ENCODE measurements around the gene MUC5B.
"Not testable (repeated sequence)": the region's sequence is repeated elsewhere in the genome, so short reads cannot be mapped to it uniquely, and the experiment has no call there.

The MUC5B gene

DNA sequence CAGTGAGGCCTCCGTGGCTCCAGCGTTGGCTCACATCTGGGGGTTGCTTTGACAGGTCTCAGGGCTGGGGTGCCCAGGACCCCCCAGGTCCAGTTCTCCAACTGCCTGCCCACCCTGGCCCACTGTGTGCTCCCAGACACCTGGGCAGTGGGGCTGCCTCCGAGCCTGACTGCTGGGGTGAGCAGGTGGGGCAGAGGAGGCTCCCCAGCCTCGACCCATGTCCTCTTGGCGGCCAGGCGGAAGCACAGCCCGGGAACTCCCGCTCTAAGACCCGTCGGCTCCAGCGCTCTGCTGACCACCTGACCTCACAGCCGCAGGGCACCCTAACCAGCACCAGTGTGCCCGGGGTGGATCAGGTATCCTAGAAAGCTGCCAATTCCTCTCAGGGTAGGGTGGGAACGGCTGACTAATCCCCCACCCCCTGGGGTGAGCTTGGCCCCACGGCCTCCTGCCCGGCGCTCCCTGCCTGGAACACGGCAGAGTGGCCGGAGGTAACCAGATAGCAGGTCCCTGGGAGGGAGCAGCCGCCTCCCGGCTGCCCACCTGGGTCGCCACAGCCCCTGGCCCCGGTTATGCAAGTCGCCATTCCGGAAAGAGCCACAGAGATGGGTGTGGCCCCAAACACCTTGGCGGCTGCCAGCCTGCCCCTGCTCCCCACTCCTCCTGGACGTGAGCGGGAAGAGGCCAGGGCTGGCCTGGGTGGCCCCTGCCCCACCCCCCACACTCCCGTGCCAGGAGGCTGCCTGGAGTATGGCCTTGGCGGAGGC lies 19.2 kb upstream of the MUC5B start:
- no peaks in the 10 kb centered on the region for H3K36me3 Mint-ChIP-seq (ENCODE audit: low read depth)
- H3K4me1 Mint-ChIP-seq (ENCODE audit: low read depth), result no peaks in the 10 kb centered on the region
- H3K27ac Mint-ChIP-seq, result no peak overlapping the region
- H3K9me3 Mint-ChIP-seq, result no peaks in the 10 kb centered on the region
- no peaks in the 10 kb centered on the region for H3K27me3 Mint-ChIP-seq (ENCODE audit: low read depth)
- DNase-seq (ENCODE audit: low spot score), result no peak
- H3K4me3 Mint-ChIP-seq, result no peak overlapping the region

DNA sequence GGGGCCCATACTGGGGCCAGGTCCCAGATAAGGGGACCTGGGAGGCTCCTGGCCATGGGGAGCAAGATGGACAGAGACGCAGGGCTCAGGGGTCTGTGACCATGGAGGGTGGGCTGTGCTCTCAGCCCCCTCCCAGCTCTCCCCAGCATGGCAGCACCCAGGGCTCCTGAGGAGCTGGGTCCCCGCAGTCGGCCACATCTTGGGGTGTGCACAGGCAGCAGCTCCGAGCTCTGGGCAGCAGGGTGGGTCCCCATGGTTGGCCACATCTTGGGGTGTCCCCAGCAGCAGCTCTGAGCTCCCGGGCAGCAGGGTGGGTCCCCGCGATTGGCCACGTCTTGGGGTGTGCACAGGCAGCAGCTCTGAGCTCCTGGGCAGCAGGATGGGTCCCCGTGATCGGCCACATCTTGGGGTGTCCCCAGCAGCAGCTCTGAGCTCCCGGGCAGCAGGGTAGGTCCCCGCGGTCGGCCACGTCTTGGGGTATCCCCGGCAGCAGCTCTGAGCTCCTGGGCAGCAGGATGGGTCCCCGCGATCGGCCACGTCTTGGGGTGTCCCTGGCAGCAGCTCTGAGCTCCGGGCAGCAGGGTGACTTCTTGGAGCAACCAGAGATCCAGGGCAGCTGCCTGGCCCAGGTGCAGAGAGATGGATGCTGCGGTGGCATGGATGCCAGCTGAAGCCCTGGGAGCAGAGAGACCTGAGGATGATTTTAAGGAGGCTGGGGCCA lies 18.3 kb upstream of the MUC5B start:
- H3K4me3 Mint-ChIP-seq, result no peak overlapping the region
- no peaks in the 10 kb centered on the region for H3K36me3 Mint-ChIP-seq (ENCODE audit: low read depth)
- no peaks in the 10 kb centered on the region for H3K27me3 Mint-ChIP-seq (ENCODE audit: low read depth)
- no peak overlapping the region for H3K27ac Mint-ChIP-seq
- H3K4me1 Mint-ChIP-seq (ENCODE audit: low read depth), result no peaks in the 10 kb centered on the region
- DNase-seq (ENCODE audit: low spot score), result no peak
- H3K9me3 Mint-ChIP-seq, result no peaks in the 10 kb centered on the region

DNA sequence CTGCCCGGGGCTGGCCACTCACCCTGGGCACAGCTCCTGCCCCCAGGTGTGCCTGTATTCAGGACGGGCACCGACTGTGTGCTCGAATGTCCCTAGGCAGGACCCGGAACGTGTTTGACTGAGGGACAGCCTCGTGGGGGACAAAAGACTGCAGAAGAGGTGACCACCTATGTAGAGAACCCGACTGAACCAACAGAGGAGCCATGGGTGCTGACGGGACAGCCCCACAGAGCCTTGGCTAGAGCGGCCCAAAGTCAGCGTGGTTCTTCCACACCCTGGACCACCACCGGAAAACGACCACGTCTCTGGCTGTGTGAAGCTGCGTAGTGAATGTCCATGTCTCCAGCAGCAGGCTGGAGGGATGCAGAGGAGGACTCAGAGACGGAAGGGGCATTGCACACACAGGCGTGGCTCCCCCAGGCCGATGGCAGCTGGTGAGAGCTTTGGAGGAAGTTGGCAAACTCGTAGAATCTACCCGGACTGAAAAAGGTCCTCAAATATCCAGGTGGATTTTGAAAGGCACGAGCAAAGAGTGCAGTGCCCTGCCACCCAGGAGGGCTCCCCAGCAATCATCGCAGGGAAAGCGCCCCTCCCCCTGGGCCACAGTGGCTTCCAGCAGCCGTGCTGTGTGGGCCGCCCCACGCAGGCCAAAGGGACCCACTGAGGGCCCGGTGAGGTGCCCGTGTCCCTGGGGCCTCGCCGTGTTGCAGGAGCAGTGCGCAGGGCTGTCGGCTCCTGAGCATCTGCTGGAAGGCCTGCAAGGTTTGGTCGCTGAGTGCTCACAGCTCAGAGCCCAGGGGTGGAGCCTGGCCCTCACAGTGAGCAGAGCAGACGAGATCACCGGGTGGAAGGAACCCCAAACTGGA lies 17.5 kb upstream of the MUC5B start:
- Mint-ChIP-seq H3K27me3 (ENCODE audit: low read depth) (no peaks in the 10 kb centered on the region), H3K9me3 (peaks cover 5% of the 10 kb centered on the region), H3K4me3 (no peak overlapping the region), H3K36me3 (ENCODE audit: low read depth) (no peaks in the 10 kb centered on the region), H3K27ac (no peak overlapping the region), H3K4me1 (ENCODE audit: low read depth) (no peaks in the 10 kb centered on the region)
- no peak for DNase-seq (ENCODE audit: low spot score)

DNA sequence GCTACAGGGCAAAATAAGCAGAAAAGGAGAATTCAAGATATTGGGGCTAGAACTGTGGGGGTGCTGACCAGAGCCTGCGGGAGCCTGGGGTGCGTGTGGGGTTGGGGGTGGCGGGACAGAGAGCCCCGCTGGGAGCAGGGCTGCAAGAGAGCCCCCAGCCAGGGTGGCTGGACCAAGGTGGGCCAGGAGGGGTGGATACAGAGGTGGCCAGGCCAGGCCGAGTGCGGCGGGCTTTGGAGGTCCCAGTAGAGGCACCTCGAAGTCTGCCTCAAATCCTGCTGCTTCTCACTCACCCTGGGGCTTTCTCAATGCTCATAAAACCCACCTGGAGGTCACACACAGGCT lies 16.9 kb upstream of the MUC5B start:
- H3K4me3 Mint-ChIP-seq, result no peak overlapping the region
- H3K9me3 Mint-ChIP-seq, result peaks cover 7% of the 10 kb centered on the region
- H3K27me3 Mint-ChIP-seq (ENCODE audit: low read depth), result no peaks in the 10 kb centered on the region

DNA sequence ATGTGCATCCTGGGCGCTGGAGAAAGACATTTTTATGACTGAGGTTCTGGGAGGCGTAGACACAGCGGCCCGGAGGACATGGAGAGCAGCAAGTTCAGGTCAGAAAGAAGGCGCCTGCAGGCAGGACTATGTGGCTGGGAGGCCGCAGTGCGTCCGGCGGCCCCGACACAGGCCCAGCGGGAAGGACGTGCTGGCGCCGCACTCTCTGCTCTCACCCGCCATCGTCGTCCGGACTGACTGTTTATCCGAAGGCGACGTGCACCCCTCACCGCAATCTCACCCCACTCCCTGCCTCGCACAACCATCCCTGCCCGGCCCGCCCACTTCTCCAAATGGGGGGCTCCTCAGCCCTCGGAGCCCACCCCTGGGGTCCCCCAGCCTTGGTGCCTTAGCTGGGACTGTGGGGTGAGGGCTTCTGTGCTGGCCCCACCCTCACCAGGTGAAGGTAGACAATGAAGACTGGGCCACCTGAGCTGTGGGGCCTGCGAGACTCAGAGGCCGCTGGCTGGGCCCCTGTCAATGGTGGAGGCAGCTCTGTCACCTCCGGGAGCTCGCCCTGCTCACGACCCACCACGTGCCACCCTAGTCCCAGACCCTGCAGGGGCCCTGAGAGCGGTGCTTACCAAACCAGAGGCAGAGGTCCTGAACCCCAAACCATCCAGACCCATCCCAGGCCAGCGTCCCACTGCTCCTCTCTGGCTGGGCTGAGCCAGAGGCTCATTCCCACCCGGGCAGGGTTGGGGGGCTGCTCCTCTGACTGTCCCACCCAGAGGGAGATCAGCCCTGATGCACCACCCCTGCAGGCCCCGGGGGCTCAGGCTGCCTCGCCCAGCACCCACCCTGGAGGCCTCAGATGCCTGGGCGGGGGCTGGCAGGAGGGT lies 16.2 kb upstream of the MUC5B start:
- Mint-ChIP-seq H3K27me3 (ENCODE audit: low read depth) (no peaks in the 10 kb centered on the region), H3K4me3 (no peak overlapping the region), H3K9me3 (peaks cover 14% of the 10 kb centered on the region), H3K36me3 (ENCODE audit: low read depth) (no peaks in the 10 kb centered on the region), H3K4me1 (ENCODE audit: low read depth) (no peaks in the 10 kb centered on the region), H3K27ac (no peak overlapping the region)
- no peak for DNase-seq (ENCODE audit: low spot score)

More for the DNA sequence above, 16.9 kb upstream of the MUC5B start:
- no peak for DNase-seq (ENCODE audit: low spot score)
- no peak overlapping the region for H3K27ac Mint-ChIP-seq
- H3K4me1 Mint-ChIP-seq (ENCODE audit: low read depth), result no peaks in the 10 kb centered on the region
- H3K36me3 Mint-ChIP-seq (ENCODE audit: low read depth), result no peaks in the 10 kb centered on the region

DNA sequence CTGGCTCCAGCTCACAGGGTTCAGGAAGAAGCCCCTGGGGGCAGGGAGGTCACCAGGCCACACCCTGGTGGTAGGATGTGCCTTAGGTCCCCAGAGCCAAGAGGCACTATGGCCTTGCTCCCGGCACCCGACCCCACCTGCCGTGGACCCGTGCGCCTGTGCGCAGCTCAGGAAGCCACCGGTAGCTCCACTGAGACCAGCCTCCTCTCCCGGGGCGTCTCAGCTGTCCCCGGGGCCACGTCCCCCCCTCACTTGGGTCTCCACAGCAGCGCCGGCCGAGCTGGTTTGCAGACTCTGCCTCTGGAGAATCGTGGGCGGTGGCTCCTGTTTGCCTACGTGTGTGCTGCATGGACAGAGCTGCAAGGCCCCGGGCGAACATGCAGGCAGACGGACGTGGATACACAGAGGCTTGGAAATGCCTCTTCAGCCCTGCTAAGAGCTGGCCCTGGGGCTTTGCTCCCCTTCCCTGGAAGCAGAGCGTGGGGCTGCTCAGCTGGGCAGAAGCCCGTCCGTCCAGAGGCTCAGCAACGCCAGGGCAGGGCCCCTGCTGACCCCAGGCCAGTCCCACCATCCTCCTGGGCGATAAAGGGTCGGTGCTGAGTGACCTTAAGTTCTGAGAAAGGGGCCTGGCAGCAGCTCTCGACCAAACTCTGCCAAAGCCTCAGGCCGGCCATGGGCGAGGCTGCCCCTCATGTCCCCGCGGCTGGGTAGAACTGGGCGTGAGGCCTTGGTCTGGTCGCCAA lies 15.3 kb upstream of the MUC5B start:
- no peaks in the 10 kb centered on the region for H3K4me1 Mint-ChIP-seq (ENCODE audit: low read depth)
- peaks cover 20% of the 10 kb centered on the region for H3K9me3 Mint-ChIP-seq
- no peak overlapping the region for H3K4me3 Mint-ChIP-seq
- no peak for DNase-seq (ENCODE audit: low spot score)
- H3K27ac Mint-ChIP-seq, result no peak overlapping the region
- no peaks in the 10 kb centered on the region for H3K36me3 Mint-ChIP-seq (ENCODE audit: low read depth)
- H3K27me3 Mint-ChIP-seq (ENCODE audit: low read depth), result peaks cover 3% of the 10 kb centered on the region

DNA sequence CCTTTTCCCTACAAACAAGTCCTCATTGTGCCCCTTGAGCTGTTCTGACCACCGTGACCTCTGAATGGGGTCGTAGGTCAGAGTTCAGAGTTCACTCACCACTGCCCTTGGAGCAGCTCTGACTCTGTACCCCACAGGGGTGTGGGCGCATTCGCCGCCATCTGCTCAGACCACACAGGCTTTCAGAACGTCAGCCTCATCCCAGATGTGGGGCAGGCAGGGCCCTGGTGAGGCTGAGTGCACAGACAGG lies 14.8 kb upstream of the MUC5B start:
- DNase-seq (ENCODE audit: low spot score), result no peak
- Mint-ChIP-seq H3K9me3 (peaks cover 20% of the 10 kb centered on the region), H3K36me3 (ENCODE audit: low read depth) (no peaks in the 10 kb centered on the region), H3K27ac (no peak overlapping the region), H3K27me3 (ENCODE audit: low read depth) (peaks cover 3% of the 10 kb centered on the region), H3K4me3 (no peak overlapping the region), H3K4me1 (ENCODE audit: low read depth) (no peaks in the 10 kb centered on the region)

DNA sequence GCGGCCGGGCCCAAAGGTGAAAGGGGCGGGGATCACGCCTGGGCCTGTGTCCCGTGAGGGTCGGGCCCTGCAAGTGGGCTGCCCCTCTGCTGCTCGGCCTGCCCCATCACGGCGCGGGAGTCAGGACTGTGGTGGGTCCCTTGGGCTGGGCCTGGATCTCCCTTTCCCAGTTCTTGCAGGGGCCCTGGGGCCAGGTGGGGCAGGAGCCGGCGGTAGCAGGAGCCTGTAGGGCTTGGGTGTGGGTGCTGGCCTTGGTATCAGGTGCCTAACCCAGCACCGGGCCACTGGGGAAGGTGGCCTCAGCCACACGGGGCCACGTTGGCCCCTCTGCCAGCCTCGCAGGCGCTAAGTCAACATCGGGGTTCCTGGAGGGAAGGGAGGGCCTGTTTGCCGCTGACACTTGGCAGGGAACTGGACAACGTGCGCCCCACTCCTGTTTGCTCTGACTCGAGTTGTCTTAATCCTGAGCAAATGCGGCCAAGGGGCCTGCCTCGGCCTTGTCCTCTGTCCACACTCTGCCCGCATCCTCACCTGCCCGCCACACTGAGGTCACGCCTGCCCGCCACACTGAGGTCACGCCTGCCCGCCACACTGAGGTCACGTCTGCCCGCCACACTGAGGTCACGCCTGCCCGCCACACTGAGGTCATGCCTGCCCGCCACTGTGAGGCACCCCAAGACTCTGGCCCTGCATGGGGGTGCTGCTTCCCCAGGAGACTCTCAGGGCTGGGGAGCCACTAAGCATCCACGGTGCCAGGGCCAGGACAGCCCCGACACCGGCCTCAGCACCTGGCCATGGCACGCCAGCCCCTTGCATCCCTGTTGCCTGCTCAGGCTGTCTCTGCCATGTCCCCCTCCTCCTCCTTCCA lies 14.2 kb upstream of the MUC5B start:
- no peak for DNase-seq (ENCODE audit: low spot score)
- Mint-ChIP-seq H3K4me3 (no peak overlapping the region), H3K27me3 (ENCODE audit: low read depth) (peaks cover 3% of the 10 kb centered on the region), H3K9me3 (peaks cover 20% of the 10 kb centered on the region), H3K4me1 (ENCODE audit: low read depth) (no peaks in the 10 kb centered on the region), H3K27ac (no peak overlapping the region), H3K36me3 (ENCODE audit: low read depth) (no peaks in the 10 kb centered on the region)

DNA sequence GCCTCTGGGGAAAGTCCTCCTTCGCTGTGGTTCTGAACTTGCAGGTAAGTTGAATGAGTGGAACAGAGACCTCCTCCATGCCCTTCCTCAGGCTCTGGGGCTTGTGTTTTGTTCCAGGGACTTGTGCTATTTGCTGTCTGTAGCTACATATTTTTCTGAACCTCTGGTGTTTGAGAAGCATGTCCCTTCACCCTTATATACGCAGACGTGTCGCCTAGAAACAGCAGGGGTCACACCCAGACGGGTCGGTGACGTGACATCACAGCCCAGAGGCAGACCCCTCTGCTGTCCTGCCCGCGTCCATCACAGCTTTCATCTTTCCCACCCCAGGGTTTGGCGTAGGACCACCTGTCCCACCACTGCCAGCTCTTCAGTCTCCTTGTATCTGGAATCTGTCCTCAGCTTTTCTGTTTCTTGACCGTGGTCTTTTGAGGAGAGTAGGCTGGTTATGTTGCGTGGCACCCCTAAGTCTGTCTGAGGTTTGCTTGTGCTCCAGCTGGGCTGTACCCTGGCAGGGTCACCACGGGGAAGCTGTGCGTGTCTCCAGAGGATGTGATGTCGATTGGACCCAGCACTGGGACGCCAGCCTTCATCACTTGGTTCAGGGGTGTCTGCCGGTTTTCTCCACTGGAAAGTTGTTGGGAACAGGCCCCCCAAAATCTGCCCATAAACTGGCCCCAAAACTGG lies 13.4 kb upstream of the MUC5B start:
- DNase-seq (ENCODE audit: low spot score), result no peak
- H3K4me1 Mint-ChIP-seq (ENCODE audit: low read depth), result no peaks in the 10 kb centered on the region
- H3K9me3 Mint-ChIP-seq, result peaks cover 20% of the 10 kb centered on the region
- H3K27me3 Mint-ChIP-seq (ENCODE audit: low read depth), result peaks cover 3% of the 10 kb centered on the region
- H3K36me3 Mint-ChIP-seq (ENCODE audit: low read depth), result no peaks in the 10 kb centered on the region
- no peak overlapping the region for H3K27ac Mint-ChIP-seq
- no peak overlapping the region for H3K4me3 Mint-ChIP-seq

DNA sequence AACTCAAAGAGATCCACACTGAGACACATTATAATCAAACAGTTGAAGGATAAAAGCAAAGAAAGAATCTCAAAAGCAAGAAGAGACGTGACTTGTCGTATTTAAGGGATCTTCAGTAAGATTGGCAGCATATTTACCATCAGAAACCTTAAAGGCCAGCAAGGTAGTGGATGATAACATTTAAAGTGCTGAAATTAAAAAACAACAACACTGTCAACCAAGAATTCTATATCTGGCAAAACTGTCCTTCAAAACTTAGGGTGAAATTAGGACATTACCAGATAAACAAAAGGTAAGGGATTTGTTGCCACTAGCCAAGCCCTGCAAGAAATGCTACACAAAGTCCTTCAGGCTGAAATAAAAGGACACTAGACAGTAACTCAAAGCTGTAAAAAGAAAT lies 11.0 kb upstream of the MUC5B start:
- Mint-ChIP-seq H3K4me1 (ENCODE audit: low read depth) (no peaks in the 10 kb centered on the region), H3K27me3 (ENCODE audit: low read depth) (peaks cover 3% of the 10 kb centered on the region), H3K9me3 (peaks cover 20% of the 10 kb centered on the region), H3K27ac (no peak overlapping the region), H3K36me3 (ENCODE audit: low read depth) (no peaks in the 10 kb centered on the region), H3K4me3 (no peak overlapping the region)
- DNase-seq (ENCODE audit: low spot score), result no peak

DNA sequence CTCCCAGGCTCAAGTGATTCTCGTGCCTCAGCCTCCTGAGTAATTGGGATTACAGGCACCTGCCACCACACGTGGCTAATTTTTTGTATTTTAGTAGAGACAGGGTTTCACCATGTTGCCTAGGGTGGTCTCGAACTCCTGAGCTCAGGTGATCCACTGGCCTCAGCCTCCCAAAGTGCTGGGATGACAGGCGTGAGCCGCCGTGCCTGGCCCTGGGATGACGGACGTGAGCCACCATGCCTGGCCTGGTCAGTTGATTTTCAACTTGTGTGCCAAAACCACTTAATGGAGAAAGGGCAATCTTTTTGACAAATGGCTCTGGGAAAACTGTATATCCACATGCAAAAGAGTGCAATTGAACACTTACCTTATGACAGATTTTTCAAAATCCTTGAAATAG lies 7.0 kb upstream of the MUC5B start:
- H3K36me3 Mint-ChIP-seq (ENCODE audit: low read depth); H3K4me1 Mint-ChIP-seq (ENCODE audit: low read depth); DNase-seq (ENCODE audit: low spot score); H3K4me3 Mint-ChIP-seq; H3K27ac Mint-ChIP-seq; H3K27me3 Mint-ChIP-seq (ENCODE audit: low read depth): not testable (repeated sequence)
- H3K9me3 Mint-ChIP-seq, result peaks cover 15% of the 10 kb centered on the region

DNA sequence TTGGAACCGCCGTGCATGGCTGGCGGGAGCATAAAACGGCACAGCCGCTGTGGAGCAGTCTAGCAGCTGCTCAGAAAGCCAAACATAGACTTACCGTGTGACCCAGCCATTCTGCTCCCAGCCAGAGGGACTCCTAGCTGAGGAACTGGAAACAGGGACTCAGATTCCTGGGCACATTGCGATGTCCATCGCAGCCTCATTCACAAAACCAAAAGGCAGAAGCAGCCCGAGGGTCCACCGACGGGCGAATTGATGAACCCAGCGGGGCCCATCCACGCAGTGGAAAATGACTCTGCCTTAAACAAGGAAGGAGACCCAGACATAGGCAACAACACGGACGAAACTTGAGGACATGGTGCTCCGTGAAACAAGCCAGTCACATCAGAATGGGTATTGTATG lies 5.7 kb upstream of the MUC5B start:
- H3K4me3 Mint-ChIP-seq, result no peak overlapping the region
- no peaks in the 10 kb centered on the region for H3K36me3 Mint-ChIP-seq (ENCODE audit: low read depth)
- H3K27me3 Mint-ChIP-seq (ENCODE audit: low read depth), result peaks cover 3% of the 10 kb centered on the region
- H3K4me1 Mint-ChIP-seq (ENCODE audit: low read depth), result no peaks in the 10 kb centered on the region
- H3K27ac Mint-ChIP-seq, result no peak overlapping the region
- peaks cover 4% of the 10 kb centered on the region for H3K9me3 Mint-ChIP-seq
- DNase-seq (ENCODE audit: low spot score), result no peak
